Activated naive CD4-positive, alpha-beta T cell treated with anti-CD3 and anti-CD28 coated beads, Interleukin-2, amount 10 ng/mL, durations not matched to agents 7 days and 5 days (primary cell): ENCODE results near the gene SENP3.

Experiments used
- CTCF ChIA-PET: fragments of 350-600 bp; sonication (Branson Sonifier 250); formaldehyde crosslinking; loops from one replicate; lab custom pipeline; 2021; ENCODE audit warnings: antibody characterized with exemption; lab: Charles Lee
- DNase-seq: peaks from one replicate; pipeline ENCODE4 v3.0.0-alpha.2; 2020
- H3K27ac Mint-ChIP-seq: one replicate; pipeline ENCODE4 v1.8.0; 2021; ENCODE audit warnings: mild to moderate bottlenecking, moderate library complexity, mixed read lengths
- H3K27me3 Mint-ChIP-seq: one replicate; pipeline ENCODE4 v1.8.0; 2021; ENCODE audit warnings: mild to moderate bottlenecking, mixed read lengths
- H3K36me3 Mint-ChIP-seq: one replicate; pipeline ENCODE4 v1.8.0; 2021; ENCODE audit warnings: mixed read lengths
- H3K4me1 Mint-ChIP-seq: one replicate; pipeline ENCODE4 v1.8.0; 2021; ENCODE audit warnings: mixed read lengths
- H3K4me3 Mint-ChIP-seq: one replicate; pipeline ENCODE4 v1.8.0; 2021; ENCODE audit warnings: mild to moderate bottlenecking, moderate library complexity, mixed read lengths
- H3K9me3 Mint-ChIP-seq: one replicate; pipeline ENCODE4 v1.8.0; 2021; ENCODE audit warnings: mixed read lengths

Gene SENP3

DNA sequence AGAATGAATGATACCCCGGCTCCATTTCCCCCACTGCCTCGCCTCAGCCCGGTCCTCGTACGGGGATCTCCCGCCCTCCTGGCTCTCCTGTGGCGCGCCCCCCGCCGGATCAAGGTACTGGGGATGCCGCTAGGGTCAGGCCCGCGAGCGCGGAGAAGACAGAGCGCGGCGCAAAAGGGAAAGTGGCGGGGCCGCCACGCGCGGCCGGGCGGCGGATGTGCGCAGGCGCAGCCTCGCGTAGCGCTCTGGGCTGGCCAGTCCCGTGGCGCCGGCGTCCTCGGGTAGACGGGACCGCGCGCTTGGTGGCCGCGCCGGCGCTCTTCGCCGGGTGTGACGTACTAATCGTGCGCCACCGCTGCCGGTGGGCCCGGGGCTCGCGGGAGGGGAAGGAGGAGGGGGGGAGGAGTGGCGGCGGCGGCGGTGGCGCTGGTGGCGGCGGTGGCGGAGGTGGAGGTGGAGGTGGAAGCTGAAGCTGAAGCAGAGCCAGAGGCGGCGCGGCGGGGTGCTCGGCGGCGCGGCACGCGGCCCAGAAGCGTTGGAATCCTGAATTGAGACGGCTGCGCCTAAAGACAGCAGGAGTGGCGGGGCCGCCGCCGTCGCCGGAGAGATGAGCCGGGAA, at the start of gene SENP3:
Gene SENP3 (plus strand): TSS at position 331 of the 619 bp plus-strand sequence. CDS start 1,158 bp downstream, outside the sequence.
- peak; percentile 92 for DNase-seq
- Mint-ChIP-seq H3K27me3 (no peaks in the 10 kb centered on the region), H3K36me3 (peaks cover 36% of the 10 kb centered on the region), H3K9me3 (no peaks in the 10 kb centered on the region), H3K4me1 (peaks cover 62% of the 10 kb centered on the region), H3K4me3 (peak within 1 kb of the TSS; percentile 86), H3K27ac (peak within 1 kb of the TSS; percentile 92)
- CTCF ChIA-PET: interaction anchor here (0.7 to 5.5 kb wide), 31 partner anchors 13 to 281 kb away, joined by 3 to 157 read pairs (median 10); partner anchors contain the start of genes FGF11, KCTD11, MPDU1 and SLC2A4

GRCh38 chr17:7512105-7512504, 49.6 kb upstream of the SENP3 start:
- no peaks in the 10 kb centered on the region for H3K27me3 Mint-ChIP-seq
- no peak for DNase-seq
- no peak overlapping the region for H3K4me3 Mint-ChIP-seq
- H3K9me3 Mint-ChIP-seq: no peaks in the 10 kb centered on the region
- H3K27ac Mint-ChIP-seq: no peak overlapping the region
- peaks cover 2% of the 10 kb centered on the region for H3K4me1 Mint-ChIP-seq
- H3K36me3 Mint-ChIP-seq: peaks cover 54% of the 10 kb centered on the region
- CTCF ChIA-PET: interaction anchor here (4.3 to 5.8 kb wide), 2 partner anchors 12 to 47 kb away, joined by 26 to 157 read pairs; partner anchors contain the start of genes SENP3 and TNFSF13

DNA sequence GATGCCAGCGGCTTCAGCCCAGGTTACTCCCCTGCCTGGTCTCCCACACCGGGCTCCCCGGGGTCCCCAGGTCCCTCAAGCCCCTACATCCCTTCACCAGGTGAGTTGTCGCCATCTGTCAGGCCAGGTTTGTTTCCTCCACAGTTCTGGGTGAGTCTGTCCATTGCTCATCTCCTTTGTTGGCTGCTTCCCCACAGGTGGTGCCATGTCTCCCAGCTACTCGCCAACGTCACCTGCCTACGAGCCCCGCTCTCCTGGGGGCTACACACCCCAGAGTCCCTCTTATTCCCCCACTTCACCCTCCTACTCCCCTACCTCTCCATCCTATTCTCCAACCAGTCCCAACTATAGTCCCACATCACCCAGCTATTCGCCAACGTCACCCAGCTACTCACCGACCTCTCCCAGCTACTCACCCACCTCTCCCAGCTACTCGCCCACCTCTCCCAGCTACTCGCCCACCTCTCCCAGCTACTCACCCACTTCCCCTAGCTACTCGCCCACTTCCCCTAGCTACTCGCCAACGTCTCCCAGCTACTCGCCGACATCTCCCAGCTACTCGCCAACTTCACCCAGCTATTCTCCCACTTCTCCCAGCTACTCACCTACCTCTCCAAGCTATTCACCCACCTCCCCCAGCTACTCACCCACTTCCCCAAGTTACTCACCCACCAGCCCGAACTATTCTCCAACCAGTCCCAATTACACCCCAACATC, 48.7 kb upstream of the SENP3 start:
- peaks cover 48% of the 10 kb centered on the region for H3K36me3 Mint-ChIP-seq
- no peak overlapping the region for H3K4me3 Mint-ChIP-seq
- H3K4me1 Mint-ChIP-seq: peaks cover 2% of the 10 kb centered on the region
- H3K27me3 Mint-ChIP-seq: no peaks in the 10 kb centered on the region
- no peak for DNase-seq
- no peak overlapping the region for H3K27ac Mint-ChIP-seq
- no peaks in the 10 kb centered on the region for H3K9me3 Mint-ChIP-seq
- CTCF ChIA-PET: interaction anchor here (0.7 to 5.8 kb wide), 10 partner anchors 8 to 175 kb away, joined by 3 to 157 read pairs (median 12); partner anchors contain the start of genes SENP3, SOX15, TNFSF13 and TP53

DNA sequence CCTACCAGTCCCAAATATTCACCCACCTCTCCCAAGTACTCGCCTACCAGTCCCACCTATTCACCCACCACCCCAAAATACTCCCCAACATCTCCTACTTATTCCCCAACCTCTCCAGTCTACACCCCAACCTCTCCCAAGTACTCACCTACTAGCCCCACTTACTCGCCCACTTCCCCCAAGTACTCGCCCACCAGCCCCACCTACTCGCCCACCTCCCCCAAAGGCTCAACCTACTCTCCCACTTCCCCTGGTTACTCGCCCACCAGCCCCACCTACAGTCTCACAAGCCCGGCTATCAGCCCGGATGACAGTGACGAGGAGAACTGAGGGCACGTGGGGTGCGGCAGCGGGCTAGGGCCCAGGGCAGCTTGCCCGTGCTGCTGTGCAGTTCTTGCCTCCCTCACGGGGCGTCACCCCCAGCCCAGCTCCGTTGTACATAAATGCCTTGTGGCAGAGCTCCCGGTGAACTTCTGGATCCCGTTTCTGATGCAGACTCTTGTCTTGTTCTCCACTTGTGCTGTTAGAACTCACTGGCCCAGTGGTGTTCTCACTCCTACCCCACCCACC, 47.8 kb upstream of the SENP3 start:
- H3K9me3 Mint-ChIP-seq: no peaks in the 10 kb centered on the region
- H3K36me3 Mint-ChIP-seq: peaks cover 39% of the 10 kb centered on the region
- CTCF ChIA-PET: interaction anchor here (0.7 to 5.8 kb wide), 16 partner anchors 10 to 203 kb away, joined by 3 to 157 read pairs (median 6); partner anchors contain the start of genes DNAH2, SENP3, SOX15 and TNFSF12
- H3K4me1 Mint-ChIP-seq: peaks cover 2% of the 10 kb centered on the region
- H3K27me3 Mint-ChIP-seq: no peaks in the 10 kb centered on the region
- no peak overlapping the region for H3K27ac Mint-ChIP-seq
- no peak overlapping the region for H3K4me3 Mint-ChIP-seq
- DNase-seq: no peak

GRCh38 chr17:7515911-7516610, 45.7 kb upstream of the SENP3 start:
- no peak overlapping the region for H3K4me3 Mint-ChIP-seq
- H3K36me3 Mint-ChIP-seq: peaks cover 25% of the 10 kb centered on the region
- DNase-seq: no peak
- H3K4me1 Mint-ChIP-seq: peaks cover 2% of the 10 kb centered on the region
- CTCF ChIA-PET: interaction anchor here (0.9 to 5.8 kb wide), 12 partner anchors 8 to 172 kb away, joined by 3 to 157 read pairs (median 8); partner anchors contain the start of genes SENP3, SOX15, TNFSF12 and TNFSF13
- no peaks in the 10 kb centered on the region for H3K9me3 Mint-ChIP-seq
- no peak overlapping the region for H3K27ac Mint-ChIP-seq
- no peaks in the 10 kb centered on the region for H3K27me3 Mint-ChIP-seq

DNA sequence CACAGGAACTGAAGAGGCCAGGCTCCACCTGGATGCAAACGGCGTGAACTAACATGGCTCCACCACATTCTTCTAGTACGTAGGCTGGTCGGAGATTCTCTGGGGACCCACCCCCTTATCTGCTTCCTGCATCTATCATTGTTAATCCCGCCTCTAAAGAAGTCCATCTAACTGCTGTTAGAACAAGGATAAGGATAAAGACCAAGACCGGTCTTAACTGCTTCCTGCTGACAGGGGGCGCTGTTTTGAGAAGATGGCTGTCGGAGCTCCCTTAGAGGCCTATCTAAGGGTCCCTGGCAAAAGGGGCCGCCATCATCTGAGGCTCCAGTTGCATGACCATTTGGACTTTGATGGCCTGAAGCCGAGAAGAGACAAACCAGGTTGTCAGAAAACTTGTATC, 38.7 kb upstream of the SENP3 start:
- peak; percentile 58 for DNase-seq
- Mint-ChIP-seq H3K4me3 (no peak overlapping the region), H3K27me3 (peaks cover 6% of the 10 kb centered on the region), H3K27ac (no peak overlapping the region), H3K4me1 (peaks cover 4% of the 10 kb centered on the region), H3K9me3 (peaks cover 11% of the 10 kb centered on the region), H3K36me3 (peaks cover 7% of the 10 kb centered on the region)
- CTCF ChIA-PET: interaction anchor here (0.9 to 5.1 kb wide), 10 partner anchors 9 to 193 kb away, joined by 3 to 26 read pairs (median 5); partner anchors contain the start of genes SENP3, SOX15 and TNFSF13

DNA sequence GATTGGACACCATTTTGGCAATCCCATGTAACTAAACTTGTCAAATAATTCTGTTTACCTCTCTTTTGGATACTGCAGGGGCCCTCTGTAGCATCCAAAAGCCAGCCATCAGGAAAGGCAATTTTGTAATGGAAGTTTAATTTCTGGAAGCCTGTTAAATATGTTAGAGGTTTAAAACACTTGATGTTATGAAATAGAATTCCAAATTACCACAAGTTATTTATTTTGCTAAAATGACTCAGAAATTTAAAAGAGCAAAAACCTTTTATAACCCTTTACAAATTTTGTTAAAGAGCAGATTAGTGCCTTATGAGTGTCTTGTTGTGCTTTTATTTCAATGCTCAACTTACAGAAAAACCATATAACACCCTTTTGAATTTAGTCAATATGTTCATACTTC, 32.9 kb upstream of the SENP3 start:
- CTCF ChIA-PET: no interaction called here
- Mint-ChIP-seq H3K9me3 (peaks cover 22% of the 10 kb centered on the region), H3K4me1 (no peaks in the 10 kb centered on the region), H3K36me3 (peaks cover 13% of the 10 kb centered on the region), H3K27ac (no peak overlapping the region), H3K4me3 (no peak overlapping the region), H3K27me3 (peaks cover 6% of the 10 kb centered on the region)
- DNase-seq: no peak

DNA sequence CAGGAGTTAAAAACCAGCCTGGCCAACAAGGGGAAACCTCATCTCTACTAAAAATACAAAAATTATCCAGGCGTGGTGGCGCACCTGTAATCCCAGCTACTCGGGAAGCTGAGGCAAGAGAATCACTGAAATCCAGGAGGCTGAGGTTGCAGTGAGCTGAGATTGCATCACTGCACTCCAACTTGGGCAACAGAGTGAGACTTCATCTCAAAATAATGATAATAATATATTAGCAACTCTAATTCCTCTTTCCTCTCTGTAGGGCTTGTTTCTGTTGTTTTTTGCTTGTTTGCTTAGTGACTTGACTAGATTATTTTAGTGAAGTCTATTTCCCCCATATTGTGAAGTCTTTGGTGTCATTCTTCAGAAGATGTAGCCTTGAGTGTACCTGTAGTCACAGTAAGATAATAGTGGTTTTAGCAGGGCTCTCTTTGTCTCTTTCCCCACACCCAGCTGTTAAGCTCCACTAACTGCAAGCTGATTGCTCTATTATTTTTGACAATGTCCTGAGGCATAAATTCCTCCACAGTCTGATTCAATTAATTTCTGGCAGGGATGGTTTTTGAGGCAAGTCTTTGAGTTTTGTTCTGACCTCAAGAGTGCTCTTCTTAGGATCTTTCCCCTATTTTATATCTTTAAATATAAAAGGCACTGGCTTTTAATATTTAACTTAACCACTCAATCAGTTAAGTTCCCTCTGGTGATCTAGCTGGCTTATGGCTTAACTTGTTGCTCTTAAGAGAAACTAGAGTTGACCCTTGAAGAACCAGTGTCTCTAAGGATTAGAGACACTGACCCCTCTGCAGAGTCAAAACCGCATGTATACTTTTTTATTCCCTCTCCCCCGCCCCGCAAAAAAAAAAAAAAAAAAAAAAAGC, 31.5 kb upstream of the SENP3 start:
- no peak overlapping the region for H3K4me3 Mint-ChIP-seq
- H3K27me3 Mint-ChIP-seq: no peaks in the 10 kb centered on the region
- no peak for DNase-seq
- H3K9me3 Mint-ChIP-seq: peaks cover 22% of the 10 kb centered on the region
- H3K27ac Mint-ChIP-seq: no peak overlapping the region
- peaks cover 13% of the 10 kb centered on the region for H3K36me3 Mint-ChIP-seq
- no peaks in the 10 kb centered on the region for H3K4me1 Mint-ChIP-seq
- CTCF ChIA-PET: interaction anchor here (1.0 kb wide), 1 partner anchor 30 kb away, joined by 3 read pairs; no protein-coding TSS in a partner anchor

GRCh38 chr17:7538050-7538449, 23.7 kb upstream of the SENP3 start:
- Mint-ChIP-seq H3K4me1 (no peaks in the 10 kb centered on the region), H3K9me3 (peaks cover 10% of the 10 kb centered on the region), H3K27me3 (peaks cover 20% of the 10 kb centered on the region), H3K4me3 (no peak overlapping the region), H3K27ac (no peak overlapping the region), H3K36me3 (peaks cover 1% of the 10 kb centered on the region)
- no peak for DNase-seq
- CTCF ChIA-PET: interaction anchor here (0.7 to 2.9 kb wide), 2 partner anchors 16 to 22 kb away, joined by 4 to 7 read pairs; no protein-coding TSS in a partner anchor

GRCh38 chr17:7538891-7539545, 22.7 kb upstream of the SENP3 start:
- no peak for DNase-seq
- Mint-ChIP-seq H3K27ac (no peak overlapping the region), H3K36me3 (peaks cover 1% of the 10 kb centered on the region), H3K4me3 (no peak overlapping the region), H3K4me1 (no peaks in the 10 kb centered on the region), H3K27me3 (peaks cover 22% of the 10 kb centered on the region), H3K9me3 (peaks cover 10% of the 10 kb centered on the region)
- CTCF ChIA-PET: interaction anchor here (2.9 kb wide), 1 partner anchor 21 kb away, joined by 7 read pairs; no protein-coding TSS in a partner anchor

- H3K27ac Mint-ChIP-seq: no peak overlapping the region
- DNase-seq: no peak
- CTCF ChIA-PET: interaction anchor here (0.6 to 1.3 kb wide), 3 partner anchors 11 to 589 kb away, joined by 3 read pairs; no protein-coding TSS in a partner anchor
- H3K9me3 Mint-ChIP-seq: peaks cover 10% of the 10 kb centered on the region
- no peaks in the 10 kb centered on the region for H3K4me1 Mint-ChIP-seq
- peaks cover 1% of the 10 kb centered on the region for H3K36me3 Mint-ChIP-seq
- H3K27me3 Mint-ChIP-seq: peaks cover 22% of the 10 kb centered on the region
- no peak overlapping the region for H3K4me3 Mint-ChIP-seq
These were observed 20.6 kb upstream of the SENP3 start for GRCh38 chr17:7541074-7541621.

GRCh38 chr17:7544911-7545310, 16.8 kb upstream of the SENP3 start:
- H3K27me3 Mint-ChIP-seq: peaks cover 11% of the 10 kb centered on the region
- CTCF ChIA-PET: no interaction called here

More at GRCh38 chr17:7544911-7545310, 16.8 kb upstream of the SENP3 start:
- H3K9me3 Mint-ChIP-seq: no peaks in the 10 kb centered on the region
- no peak for DNase-seq
- peaks cover 12% of the 10 kb centered on the region for H3K36me3 Mint-ChIP-seq
- peaks cover 20% of the 10 kb centered on the region for H3K4me1 Mint-ChIP-seq
- H3K27ac Mint-ChIP-seq: no peak overlapping the region
- H3K4me3 Mint-ChIP-seq: no peak overlapping the region
